ENCODE data around the gene PTPRM.
A peak's percentile ranks its signal among the peaks of the same experiment; 100 is the strongest.

Gene PTPRM

DNA sequence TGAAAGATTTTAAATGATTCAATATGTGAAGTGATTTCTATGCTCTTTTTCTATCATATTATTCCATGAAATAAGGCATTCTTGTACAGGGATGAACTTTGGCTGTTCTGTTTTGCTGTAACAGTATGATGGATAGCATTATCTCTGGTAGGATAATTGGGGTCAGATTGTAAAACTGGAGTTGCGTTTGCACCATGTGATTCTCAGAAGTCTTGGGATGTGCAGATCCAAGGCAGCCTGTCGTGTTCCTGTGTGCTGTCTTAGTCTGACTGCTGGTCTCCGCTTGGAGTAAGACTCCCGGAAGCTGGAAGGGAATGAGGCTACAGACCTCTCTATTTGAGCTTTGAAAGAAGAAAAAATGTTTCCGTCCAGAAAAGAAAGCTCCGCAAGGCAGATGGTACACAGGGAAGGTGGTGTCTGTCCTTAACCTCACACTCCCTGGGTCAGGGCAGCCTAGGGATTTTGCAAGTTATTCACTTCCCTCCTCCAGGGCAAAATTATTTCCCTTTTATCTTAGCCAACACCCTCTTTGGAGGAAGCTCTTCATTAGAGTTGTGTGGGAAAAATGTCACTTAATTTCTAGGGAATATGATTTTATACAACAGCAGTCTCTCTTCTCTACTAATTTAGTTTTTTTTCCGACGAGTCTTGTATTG, 250.6 kb downstream of the PTPRM start:
- no peak for DNase-seq

DNA sequence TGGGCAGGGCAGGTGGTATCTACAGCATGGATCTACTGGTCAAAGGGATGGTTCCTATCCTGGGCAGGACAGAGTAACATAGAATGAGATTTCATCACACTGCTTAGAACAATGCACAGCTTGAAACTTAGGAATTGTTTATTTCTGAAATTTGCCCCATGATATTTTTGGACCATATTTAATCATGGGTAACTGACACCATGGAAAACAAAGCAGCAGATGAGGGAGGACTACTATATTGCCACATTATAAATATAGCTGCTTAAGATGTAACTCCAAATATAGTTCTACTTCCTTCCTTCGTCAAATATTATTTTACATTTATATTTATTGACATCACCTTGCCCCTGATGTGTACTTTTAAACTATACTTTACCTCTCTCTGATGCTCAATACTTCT, 254.7 kb downstream of the PTPRM start:
- no peak for DNase-seq

DNA sequence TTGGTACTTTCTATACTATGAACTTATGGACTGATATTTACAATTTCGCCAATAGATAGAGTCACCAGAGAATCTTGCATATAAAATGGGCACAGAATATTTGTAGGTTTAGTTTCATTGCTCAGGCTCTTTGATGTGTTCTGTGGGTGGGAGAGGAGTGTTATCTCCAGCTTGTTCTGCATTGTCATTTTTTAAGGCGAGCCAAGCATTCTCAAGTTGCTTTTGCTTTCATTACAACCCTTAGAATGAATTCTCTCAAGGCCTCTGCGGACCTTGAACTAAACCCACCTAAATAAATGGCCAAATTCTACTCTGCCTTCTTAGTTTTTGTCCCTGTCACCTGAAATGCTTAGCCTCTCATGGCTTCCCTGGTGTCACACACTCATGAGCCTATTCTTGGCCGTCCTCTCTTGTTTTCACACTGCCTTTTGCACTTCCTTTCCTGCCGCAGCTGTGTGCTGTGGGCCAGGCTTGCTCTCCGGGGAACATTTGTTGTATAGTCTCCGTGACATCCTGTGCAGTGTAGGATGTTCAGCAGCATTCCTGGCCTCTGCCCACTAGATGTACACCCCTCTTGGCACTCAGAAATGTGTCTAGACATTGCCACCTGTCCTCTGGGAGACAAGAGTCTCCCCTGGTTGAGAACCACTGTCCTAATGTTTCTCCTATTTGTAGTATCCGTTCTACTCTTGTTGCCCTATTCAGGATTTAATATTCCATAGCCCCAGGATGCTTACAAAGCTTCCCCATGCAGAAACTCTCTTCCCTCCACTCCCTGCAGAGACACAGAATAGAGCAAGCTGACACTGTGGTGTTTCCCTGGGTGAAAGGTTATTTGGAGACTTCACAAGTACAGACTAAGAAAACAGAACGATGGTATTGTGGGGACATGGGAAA, 255.6 kb downstream of the PTPRM start:
- peak; percentile 5 for DNase-seq

GRCh38 chr18:7824970-7825369, 257.9 kb downstream of the PTPRM start:
- no peak for DNase-seq

GRCh38 chr18:7830468-7830867, 263.4 kb downstream of the PTPRM start:
- DNase-seq: no peak

DNA sequence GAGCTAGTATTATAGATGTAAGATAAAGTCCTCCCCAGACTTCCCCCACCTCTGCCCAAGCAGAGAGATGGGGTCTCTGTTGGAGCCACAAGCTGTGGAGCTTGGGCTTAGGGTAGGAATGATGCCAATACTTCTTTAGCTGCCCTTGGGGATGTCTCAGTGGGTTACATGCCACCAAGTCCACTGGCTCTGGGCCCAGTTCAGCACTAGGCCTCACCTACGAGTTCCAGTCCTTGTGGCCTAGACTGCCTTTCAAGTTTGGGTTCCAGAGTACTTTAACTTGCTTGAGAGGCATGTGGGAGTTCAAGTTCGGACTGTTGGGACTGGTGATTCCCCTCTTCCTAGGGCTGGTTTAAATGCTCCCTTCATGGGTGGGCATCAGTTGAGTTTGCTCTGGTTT, 272.4 kb downstream of the PTPRM start:
- no peak for DNase-seq

DNA sequence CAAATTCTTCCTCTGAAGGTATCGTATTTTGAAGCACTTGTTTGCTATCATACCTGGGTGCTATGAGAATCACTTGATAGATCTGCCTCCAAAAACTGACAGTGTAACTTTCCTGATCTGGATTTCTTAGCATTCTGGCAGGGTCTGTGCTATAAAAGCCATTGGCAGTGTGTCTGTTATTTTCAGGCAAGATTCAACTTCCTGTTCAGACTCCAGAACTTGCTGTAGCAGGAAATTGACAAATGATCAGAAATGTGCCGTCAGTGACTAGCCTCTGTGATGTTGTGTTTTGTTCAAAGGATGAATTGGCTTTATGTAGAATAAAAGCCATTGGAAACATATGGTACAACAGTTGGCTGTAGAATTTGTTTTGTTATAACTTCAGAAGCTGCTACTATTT, 273.3 kb downstream of the PTPRM start:
- DNase-seq: no peak

- peak; percentile 59 for DNase-seq
These were observed 276.9 kb downstream of the PTPRM start for GRCh38 chr18:7844017-7844416.

GRCh38 chr18:7844418-7844817, 277.3 kb downstream of the PTPRM start:
- DNase-seq: peak; percentile 61

GRCh38 chr18:7846335-7846734, 279.2 kb downstream of the PTPRM start:
- DNase-seq: no peak

- no peak for DNase-seq
These were observed 280.4 kb downstream of the PTPRM start for GRCh38 chr18:7847357-7848053.

DNA sequence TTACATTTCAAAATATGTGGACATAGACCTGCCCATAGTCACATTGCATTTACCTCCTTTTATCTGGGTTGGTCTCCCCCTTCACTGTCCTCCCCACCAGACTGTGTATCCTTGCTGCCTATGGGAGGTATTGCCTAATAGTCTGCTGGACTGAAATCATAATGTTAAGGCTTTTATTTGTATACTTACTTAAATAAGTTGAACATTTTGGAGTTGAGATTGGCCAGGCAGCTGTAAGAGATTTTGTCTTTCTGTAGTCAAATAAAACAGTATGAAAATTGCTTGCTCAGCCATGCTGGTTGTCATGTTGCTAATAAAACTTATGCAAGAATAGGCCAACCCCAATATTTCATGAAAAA, 280.9 kb downstream of the PTPRM start:
- DNase-seq: no peak

DNA sequence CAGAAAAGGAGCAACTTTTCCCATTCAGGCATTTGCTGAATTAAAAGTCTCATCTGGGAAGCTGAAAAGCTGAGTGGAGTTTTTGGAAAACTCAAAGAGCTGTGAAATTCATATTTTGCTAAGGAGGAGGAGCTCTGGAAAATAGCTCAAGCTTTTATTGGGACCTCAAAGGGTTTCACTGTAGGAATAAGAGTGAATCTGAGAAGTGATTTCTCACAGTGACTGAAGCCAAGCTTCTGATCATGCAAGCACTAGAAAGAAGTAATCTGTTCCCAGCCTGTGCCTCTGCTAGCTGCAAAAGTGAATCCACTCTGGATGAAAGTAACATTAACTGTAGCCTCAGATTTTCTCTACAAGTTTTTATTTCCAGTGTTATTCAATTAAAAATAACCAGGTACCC, 283.3 kb downstream of the PTPRM start:
- no peak for DNase-seq

GRCh38 chr18:7855028-7855427, 287.9 kb downstream of the PTPRM start:
- no peak for DNase-seq

- DNase-seq: no peak
These were observed 288.6 kb downstream of the PTPRM start for GRCh38 chr18:7855671-7856070.

- DNase-seq: peak; percentile 27
These were observed 289.0 kb downstream of the PTPRM start for GRCh38 chr18:7856116-7856515.

GRCh38 chr18:7856733-7857132, 289.6 kb downstream of the PTPRM start:
- DNase-seq: no peak

GRCh38 chr18:7857562-7857961, 290.4 kb downstream of the PTPRM start:
- DNase-seq: no peak

- no peak for DNase-seq
These were observed 292.0 kb downstream of the PTPRM start for GRCh38 chr18:7859122-7859521.

- DNase-seq: no peak
These were observed 303.1 kb downstream of the PTPRM start for GRCh38 chr18:7870266-7870665.

GRCh38 chr18:7870855-7871254, 303.7 kb downstream of the PTPRM start:
- DNase-seq: peak; percentile 50

DNA sequence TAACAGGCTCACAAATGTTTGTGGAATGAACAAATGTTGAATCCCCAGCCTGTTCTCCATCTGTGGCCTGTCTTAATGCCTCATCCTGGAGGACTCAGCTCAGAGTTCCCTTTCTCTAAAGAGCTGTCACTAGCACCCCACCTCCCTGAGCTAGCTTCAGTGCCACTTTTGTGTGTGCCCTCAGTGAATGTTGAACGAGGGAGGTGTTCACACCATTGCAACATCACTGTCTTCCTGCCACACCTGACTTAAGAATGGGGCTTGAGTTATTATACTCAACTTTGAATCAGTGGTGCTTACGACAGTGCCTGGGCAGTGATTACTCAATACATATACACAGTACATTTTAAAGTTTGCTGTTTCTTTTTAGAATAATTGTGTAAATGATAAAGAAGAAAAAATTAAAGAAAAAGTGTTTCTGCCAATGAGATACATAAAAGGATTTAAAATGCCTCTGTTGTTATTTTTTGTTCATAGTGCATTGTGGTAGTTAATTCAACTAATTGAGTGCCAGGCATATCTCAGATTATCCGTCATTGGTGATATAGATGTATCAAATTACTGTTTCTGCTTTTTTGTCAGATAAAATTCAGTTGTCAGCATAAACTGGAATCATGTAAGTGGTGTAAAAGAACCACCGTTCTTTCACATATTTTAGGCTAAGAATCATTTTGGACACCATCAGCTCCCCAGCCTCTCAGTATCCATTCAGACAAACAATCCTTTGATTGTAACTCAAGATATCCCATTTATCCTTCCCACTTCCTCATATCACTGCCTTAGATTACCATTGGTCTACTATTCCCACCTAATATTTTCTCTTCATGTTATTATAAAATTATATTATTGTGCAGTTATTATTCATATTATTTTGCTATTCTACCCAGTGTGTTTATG, 304.7 kb downstream of the PTPRM start:
- DNase-seq: peak; percentile 42

DNA sequence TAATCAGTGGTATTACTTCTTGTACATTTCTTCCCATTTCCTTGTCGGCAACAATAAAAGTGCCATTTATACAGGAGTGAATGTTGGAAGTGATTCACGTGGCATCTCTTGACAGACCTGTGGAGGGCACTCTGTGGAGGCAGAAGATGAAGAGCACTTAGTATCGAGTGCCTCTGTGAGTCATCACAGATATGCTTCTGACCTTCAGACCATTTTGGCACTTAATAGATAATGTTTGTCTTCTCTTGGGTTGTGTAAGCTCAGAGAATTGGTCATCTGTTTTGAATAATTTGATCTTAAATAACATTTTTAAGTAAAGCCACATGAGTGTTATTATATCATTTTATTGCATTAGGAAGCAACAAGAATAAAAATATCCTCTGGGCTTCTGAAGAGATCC, 305.5 kb downstream of the PTPRM start:
- DNase-seq: peak; percentile 70
